Smooth muscle cell of the coronary artery (primary cell): ENCODE results near the gene FANCM. TPM values are rescaled to one million over a fixed set of nuclear protein-coding genes. Genes with fewer than 3 reads are reported as not detected.

Experiments used
- total RNA-seq: library from RNA; depleted of rRNA; stranded (reverse); fragments of >200 nt; gene quantifications from 2 replicates; pipeline ENCODE4 v1.2.3, GENCODE V29; 2014; ENCODE audit warnings: low replicate concordance

FANCM gene
- 2.2 and 4.1 TPM in 2 replicates for total RNA-seq

GRCh38 chr14:45135659-45136395, at the start of gene FANCM:
TSS of gene FANCM (plus strand) at chr14:45135930. CDS start at chr14:45136032, 102 bp downstream.

GRCh38 chr14:45134051-45134958, 1.4 kb upstream of the FANCM start, which contains the start of gene FKBP3:
TSS of gene FKBP3 (minus strand) at chr14:45134481. CDS start at chr14:45134456, 25 bp downstream.

Other genes starting within 250 kb of the FANCM start
- 9.6 and 12.2 TPM in 2 replicates for gene KLHL28, start 174.0 kb upstream of the FANCM start, total RNA-seq
- 11.4 and 14.7 TPM in 2 replicates for gene TOGARAM1, start 173.7 kb upstream of the FANCM start, total RNA-seq
- 19.5 and 39.9 TPM in 2 replicates for gene PRPF39, start 51.8 kb upstream of the FANCM start, total RNA-seq
- 8.5 and 23.8 TPM in 2 replicates for gene FKBP3, start 1.4 kb upstream of the FANCM start, total RNA-seq
- 11.3 and 16.9 TPM in 2 replicates for gene MIS18BP1, start 117.3 kb downstream of the FANCM start, total RNA-seq